Neural cell (in vitro differentiated cells): ENCODE data around the gene MED4. TPM values are rescaled to one million over a fixed set of nuclear protein-coding genes. Genes with fewer than 3 reads are reported as not detected.
A peak's percentile ranks its signal among the peaks of the same experiment; 100 is the strongest.

Source experiments
- H2AFZ ChIP-seq: fragments of 200-600, 300-800 bp; sonication (generic), shearing (Covaris generic); 2 replicates; pipeline ENCODE4 v1.6.0; 2014; ENCODE audit warnings: low read depth, mild to moderate bottlenecking, antibody characterized with exemption, low read length, moderate library complexity
- H3F3A ChIP-seq: fragments of 200-600 bp; shearing (Covaris generic); 2 replicates; pipeline ENCODE4 v1.6.1; 2016; ENCODE audit warnings: mild to moderate bottlenecking, moderate library complexity, mixed read lengths, antibody characterized with exemption, low read length; ENCODE audit not compliant: insufficient read depth, poor library complexity, severe bottlenecking
- H3K27ac ChIP-seq: fragments of 200-600, 300-800 bp; sonication (generic), shearing (Covaris generic); 2 replicates; pipeline ENCODE4 v1.5.1; 2014; ENCODE audit warnings: mild to moderate bottlenecking, low read length, moderate library complexity
- H3K27me3 ChIP-seq: fragments of 300-800, 200-600 bp; sonication (generic), shearing (Covaris generic); 2 replicates; pipeline ENCODE4 v1.6.0; 2014; ENCODE audit warnings: mild to moderate bottlenecking, low read depth, low read length, moderate library complexity; ENCODE audit not compliant: insufficient read depth
- H3K36me3 ChIP-seq: fragments of 300-800, 200-600 bp; sonication (generic), shearing (Covaris generic); 2 replicates; pipeline ENCODE4 v1.5.1; 2014; ENCODE audit warnings: mild to moderate bottlenecking, antibody characterized with exemption, low read length, moderate library complexity; ENCODE audit not compliant: insufficient read depth
- H3K4me2 ChIP-seq: fragments of 300-800, 200-600 bp; sonication (generic), shearing (Covaris generic); 2 replicates; pipeline ENCODE4 v1.6.0; 2014; ENCODE audit warnings: mild to moderate bottlenecking, low read length
- H3K4me3 ChIP-seq: fragments of 300-800, 200-600 bp; sonication (generic), shearing (Covaris generic); 2 replicates; pipeline ENCODE4 v1.5.1; 2014; ENCODE audit warnings: mild to moderate bottlenecking, low read length, moderate library complexity
- H3K79me2 ChIP-seq: fragments of 200-600 bp; shearing (Covaris generic); replicated peaks from 2 replicates; pipeline ENCODE4 v1.6.0; 2014; ENCODE audit warnings: mild to moderate bottlenecking, low read length, moderate library complexity; ENCODE audit not compliant: insufficient read depth
- H3K9ac ChIP-seq: fragments of 300-800, 200-600 bp; sonication (generic), shearing (Covaris generic); 2 replicates; pipeline ENCODE4 v1.6.1; 2016; ENCODE audit warnings: mild to moderate bottlenecking, low read length, mixed read lengths
- H3K9me2 ChIP-seq: fragments of 200-600 bp; shearing (Covaris generic); 2 replicates; pipeline ENCODE4 v1.6.1; 2016; ENCODE audit warnings: mild to moderate bottlenecking, low read length, mixed read lengths; ENCODE audit not compliant: insufficient read depth
- H3K9me3 ChIP-seq: fragments of 200-600, 300-800 bp; sonication (generic), shearing (Covaris generic); 2 replicates; pipeline ENCODE4 v1.6.1; 2016; ENCODE audit warnings: mild to moderate bottlenecking, mixed run types, low read length, moderate library complexity, mixed read lengths
- H4K20me1 ChIP-seq: fragments of 200-600 bp; shearing (Covaris generic); 2 replicates; pipeline ENCODE4 v1.6.1; 2016; ENCODE audit warnings: mild to moderate bottlenecking, mixed run types; ENCODE audit not compliant: insufficient read depth
- CTCF ChIP-seq: fragments of 450-650 bp; IDR thresholded peaks from 2 replicates; pipeline ENCODE4 v1.5.1; 2014; ENCODE audit warnings: antibody characterized with exemption, mild to moderate bottlenecking, moderate library complexity; ENCODE audit not compliant: poor library complexity, severe bottlenecking
- EP300 ChIP-seq: fragments of 450-650 bp; conservative IDR thresholded peaks from 2 replicates; pipeline ENCODE4 v1.6.1; 2014; ENCODE audit warnings: antibody characterized with exemption, mild to moderate bottlenecking, moderate library complexity; ENCODE audit not compliant: poor library complexity, severe bottlenecking
- EZH2 ChIP-seq: fragments of 200-600, 300-800 bp; shearing (Covaris generic), sonication (generic); IDR thresholded peaks from 2 replicates; pipeline ENCODE4 v1.6.1; 2014; ENCODE audit warnings: antibody characterized with exemption, low read length, borderline replicate concordance, mild to moderate bottlenecking; ENCODE audit not compliant: insufficient read depth, poor library complexity, severe bottlenecking
- MXI1 ChIP-seq: fragments of 450-650 bp; conservative IDR thresholded peaks from 2 replicates; pipeline ENCODE4 v1.6.1; 2014; ENCODE audit warnings: antibody characterized with exemption, mild to moderate bottlenecking; ENCODE audit not compliant: poor library complexity, severe bottlenecking
- POLR2AphosphoS5 ChIP-seq: IDR thresholded peaks from 2 replicates; pipeline ENCODE4 v1.6.1; 2012
- RAD21 ChIP-seq: fragments of 450-650 bp; conservative IDR thresholded peaks from 2 replicates; pipeline ENCODE4 v1.6.1; 2014; ENCODE audit warnings: antibody characterized with exemption, mild to moderate bottlenecking, moderate library complexity
- REST ChIP-seq: IDR thresholded peaks from 2 replicates; pipeline ENCODE4 v1.6.1; 2012; ENCODE audit warnings: borderline replicate concordance
- SMC3 ChIP-seq: fragments of 450-650 bp; conservative IDR thresholded peaks from 2 replicates; pipeline ENCODE4 v1.6.1; 2014; ENCODE audit warnings: antibody characterized with exemption, mild to moderate bottlenecking, moderate library complexity; ENCODE audit not compliant: poor library complexity
- TAF1 ChIP-seq: IDR thresholded peaks from 2 replicates; pipeline ENCODE4 v1.6.1; 2012; ENCODE audit warnings: low read depth
- polyA plus RNA-seq: library from polyadenylated mRNA; depleted of rRNA; stranded (reverse); fragments of >200 nt; gene quantifications from 2 replicates; pipeline ENCODE4 v1.2.3, GENCODE V29; 2014

Gene MED4
- polyA plus RNA-seq, 1 donor from 2014 or later, result 87.5 TPM

GRCh38 chr13:48094404-48094780 lies 512 bp downstream of the MED4 start:
- H3K4me2 ChIP-seq, result peak overlapping the region; percentile 95
- H3K36me3 ChIP-seq, result no peaks in the 10 kb centered on the region
- no peaks in the 10 kb centered on the region for H4K20me1 ChIP-seq
- H3K9ac ChIP-seq, result peak overlapping the region; percentile 96
- peak overlapping the region; percentile 85 for H3K27ac ChIP-seq
- H3K9me3 ChIP-seq, result no peaks in the 10 kb centered on the region
- H3K79me2 ChIP-seq, result peaks cover 51% of the 10 kb centered on the region
- TF ChIP-seq MXI1 (no peak), EP300 (no peak), SMC3 (no peak), POLR2AphosphoS5 (no peak), TAF1 (no peak)
- no peaks in the 10 kb centered on the region for H3K27me3 ChIP-seq
- H3F3A ChIP-seq, result no peaks in the 10 kb centered on the region
- peak overlapping the region; percentile 91 for H2AFZ ChIP-seq
- H3K9me2 ChIP-seq, result no peaks in the 10 kb centered on the region
- H3K4me3 ChIP-seq, result peak overlapping the region; percentile 95

GRCh38 chr13:48093588-48093987 lies 1.3 kb downstream of the MED4 start:
- Histone ChIP-seq H3K9me2 (no peaks in the 10 kb centered on the region), H3K9me3 (no peaks in the 10 kb centered on the region), H3K4me3 (peak overlapping the region; percentile 95), H3K79me2 (peaks cover 58% of the 10 kb centered on the region), H2AFZ (no peak overlapping the region), H3K36me3 (no peaks in the 10 kb centered on the region), H3K27me3 (no peaks in the 10 kb centered on the region), H4K20me1 (no peaks in the 10 kb centered on the region), H3K4me2 (peak overlapping the region; percentile 95), H3K9ac (peak overlapping the region; percentile 96), H3K27ac (no peak overlapping the region), H3F3A (no peaks in the 10 kb centered on the region)
- TF ChIP-seq MXI1 (no peak), REST (no peak), EP300 (no peak), CTCF (no peak), POLR2AphosphoS5 (no peak), RAD21 (no peak), TAF1 (no peak), EZH2 (no peak), SMC3 (no peak)
